K562 (cell line): ENCODE results near the gene FAM78A. TPM values are rescaled to one million over a fixed set of nuclear protein-coding genes. Genes with fewer than 3 reads are reported as not detected.

Source experiments
- CHCHD3 ChIP-seq: fragments of 250-450 bp; sonication (Bioruptor Pico); IDR thresholded peaks from 2 replicates; pipeline ENCODE4 v2.1.2; 2022; ENCODE audit warnings: mild to moderate bottlenecking
- COPS2 ChIP-seq: fragments of 450-650 bp; conservative IDR thresholded peaks from 2 replicates; pipeline ENCODE4 v1.6.1; 2016; ENCODE audit warnings: mild to moderate bottlenecking, moderate library complexity
- NR4A1 ChIP-seq, 2 experiments: fragments of 250-450 bp in 1 of 2; fragments of 450-650 bp in 1 of 2; sonication (Bioruptor Pico) in 1 of 2; IDR thresholded peaks; 2 replicates each; pipeline versions ENCODE4 v1.4.0 to v1.6.1; 2016 to 2020; ENCODE audit warnings: mild to moderate bottlenecking in 2 of 2, missing compliant biosample characterization in 1 of 2, missing genetic modification characterization in 1 of 2, moderate library complexity in 1 of 2
- POLR2AphosphoS5 ChIP-seq: IDR thresholded peaks from 2 replicates; pipeline ENCODE4 v1.6.1; 2011; ENCODE audit warnings: mild to moderate bottlenecking, low read depth, low read length, moderate library complexity; ENCODE audit not compliant: control insufficient read depth, insufficient read depth
- SP1 ChIP-seq: sonication (generic); formaldehyde crosslinking; IDR thresholded peaks from 2 replicates; pipeline ENCODE4 v1.8.1; 2022; ENCODE audit warnings: mild to moderate bottlenecking, missing genetic modification reagents
- ZKSCAN3 ChIP-seq: fragments of 250-450 bp; sonication (Bioruptor Pico); IDR thresholded peaks from 2 replicates; pipeline ENCODE4 v1.4.0; 2020
- ZNF589 ChIP-seq: fragments of 200-800 bp; sonication (Bioruptor generic); IDR thresholded peaks from 2 replicates; pipeline ENCODE4 v1.6.1; 2016; ENCODE audit warnings: low read depth, missing genetic modification characterization, missing compliant biosample characterization
- polyA plus RNA-seq, 8 experiments: library from polyadenylated mRNA; depleted of rRNA in 4 of 8; stranded (reverse) in 5 of 8; unstranded in 3 of 8; fragments of >200 nt; fragmentation: Nextera tagmentation in 2 of 8; fragmentation: Illumina TruSeq in 1 of 8; extraction: Ambion mirVana in 2 of 8; extraction: Trizol in 1 of 8; gene quantifications; 2 replicates each; pipeline versions ENCODE4 v1.2.1 to v1.2.3, GENCODE V29; 2011 to 2014; ENCODE audit warnings: inconsistent platforms in 1 of 8, missing spikeins in 1 of 8
- total RNA-seq, 7 experiments: library from RNA; depleted of rRNA in 6 of 7; stranded (reverse); fragments of >200 nt in 6 of 7; fragmentation: Illumina TruSeq in 2 of 7; extraction: Trizol in 2 of 7; gene quantifications; 2 replicates each; pipeline versions ENCODE4 v1.2.1 to v1.2.3, GENCODE V29; 2011 to 2021; ENCODE audit warnings: low replicate concordance in 1 of 7
- TF ChIP-seq, protein P1 (sequence below): sonication (generic); formaldehyde crosslinking; IDR thresholded peaks from 2 replicates; pipeline ENCODE4 v1.4.0; 2020; ENCODE audit warnings: mild to moderate bottlenecking, missing genetic modification reagents
- TF ChIP-seq, protein P2 (sequence below): sonication (generic); formaldehyde crosslinking; IDR thresholded peaks from 2 replicates; pipeline ENCODE4 v1.8.0; 2022; ENCODE audit warnings: mild to moderate bottlenecking, low read depth, missing genetic modification reagents
- TF ChIP-seq, protein P3 (sequence below): fragments of 450-650 bp; formaldehyde crosslinking; IDR thresholded peaks from 2 replicates; pipeline ENCODE4 v1.4.0; 2022; ENCODE audit warnings: missing genetic modification characterization
- TF ChIP-seq, protein P4 (sequence below), 2 experiments: fragments of 450-650 bp; IDR thresholded peaks; 2 replicates each; pipeline ENCODE4 v1.6.1; 2018; ENCODE audit warnings: mild to moderate bottlenecking in 2 of 2, low read depth in 1 of 2; ENCODE audit not compliant: partially characterized antibody in 2 of 2

FAM78A gene
- total and polyA plus RNA-seq, 9 of the 15 experiments (the other 6 are each of a cell fraction or from before 2014, with no cell fraction given), result 0.56 to 103 (median 55.2) TPM

DNA sequence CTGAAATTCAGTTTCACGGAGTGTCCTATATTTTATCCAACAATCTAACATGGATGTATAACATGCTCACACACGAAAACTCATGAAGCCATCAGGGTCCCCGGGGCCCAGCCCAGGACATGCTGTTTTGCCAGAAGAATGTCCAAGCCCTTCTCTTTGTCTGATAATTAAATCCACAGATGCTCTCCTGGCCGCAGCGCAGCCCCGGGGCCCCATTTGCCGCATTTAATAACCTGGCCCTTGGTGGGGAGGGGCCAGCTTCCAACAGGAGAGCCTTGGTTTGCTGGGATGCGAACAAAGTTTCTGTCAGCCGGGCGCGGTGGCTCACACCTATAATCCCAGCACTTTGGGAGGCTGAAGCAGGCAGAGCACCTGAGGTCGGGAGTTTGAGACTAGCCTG, 43.2 kb upstream of the FAM78A start (continued):
- TF ChIP-seq, protein P1, sequence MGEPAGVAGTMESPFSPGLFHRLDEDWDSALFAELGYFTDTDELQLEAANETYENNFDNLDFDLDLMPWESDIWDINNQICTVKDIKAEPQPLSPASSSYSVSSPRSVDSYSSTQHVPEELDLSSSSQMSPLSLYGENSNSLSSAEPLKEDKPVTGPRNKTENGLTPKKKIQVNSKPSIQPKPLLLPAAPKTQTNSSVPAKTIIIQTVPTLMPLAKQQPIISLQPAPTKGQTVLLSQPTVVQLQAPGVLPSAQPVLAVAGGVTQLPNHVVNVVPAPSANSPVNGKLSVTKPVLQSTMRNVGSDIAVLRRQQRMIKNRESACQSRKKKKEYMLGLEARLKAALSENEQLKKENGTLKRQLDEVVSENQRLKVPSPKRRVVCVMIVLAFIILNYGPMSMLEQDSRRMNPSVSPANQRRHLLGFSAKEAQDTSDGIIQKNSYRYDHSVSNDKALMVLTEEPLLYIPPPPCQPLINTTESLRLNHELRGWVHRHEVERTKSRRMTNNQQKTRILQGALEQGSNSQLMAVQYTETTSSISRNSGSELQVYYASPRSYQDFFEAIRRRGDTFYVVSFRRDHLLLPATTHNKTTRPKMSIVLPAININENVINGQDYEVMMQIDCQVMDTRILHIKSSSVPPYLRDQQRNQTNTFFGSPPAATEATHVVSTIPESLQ (CRISPR knock-in tag), result no peak
- TF ChIP-seq, protein P2, sequence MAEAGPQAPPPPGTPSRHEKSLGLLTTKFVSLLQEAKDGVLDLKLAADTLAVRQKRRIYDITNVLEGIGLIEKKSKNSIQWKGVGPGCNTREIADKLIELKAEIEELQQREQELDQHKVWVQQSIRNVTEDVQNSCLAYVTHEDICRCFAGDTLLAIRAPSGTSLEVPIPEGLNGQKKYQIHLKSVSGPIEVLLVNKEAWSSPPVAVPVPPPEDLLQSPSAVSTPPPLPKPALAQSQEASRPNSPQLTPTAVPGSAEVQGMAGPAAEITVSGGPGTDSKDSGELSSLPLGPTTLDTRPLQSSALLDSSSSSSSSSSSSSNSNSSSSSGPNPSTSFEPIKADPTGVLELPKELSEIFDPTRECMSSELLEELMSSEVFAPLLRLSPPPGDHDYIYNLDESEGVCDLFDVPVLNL (CRISPR knock-in tag), result no peak
- no peak for TF ChIP-seq SP1 (CRISPR knock-in tag)
- TF ChIP-seq NR4A1 (CRISPR knock-in tag; IDR thresholded peaks at IDR 0.05), result no peak
- no peak for TF ChIP-seq NR4A1 (tag; IDR thresholded peaks at IDR 0.05)
- TF ChIP-seq COPS2, result no peak
- TF ChIP-seq, protein P3, sequence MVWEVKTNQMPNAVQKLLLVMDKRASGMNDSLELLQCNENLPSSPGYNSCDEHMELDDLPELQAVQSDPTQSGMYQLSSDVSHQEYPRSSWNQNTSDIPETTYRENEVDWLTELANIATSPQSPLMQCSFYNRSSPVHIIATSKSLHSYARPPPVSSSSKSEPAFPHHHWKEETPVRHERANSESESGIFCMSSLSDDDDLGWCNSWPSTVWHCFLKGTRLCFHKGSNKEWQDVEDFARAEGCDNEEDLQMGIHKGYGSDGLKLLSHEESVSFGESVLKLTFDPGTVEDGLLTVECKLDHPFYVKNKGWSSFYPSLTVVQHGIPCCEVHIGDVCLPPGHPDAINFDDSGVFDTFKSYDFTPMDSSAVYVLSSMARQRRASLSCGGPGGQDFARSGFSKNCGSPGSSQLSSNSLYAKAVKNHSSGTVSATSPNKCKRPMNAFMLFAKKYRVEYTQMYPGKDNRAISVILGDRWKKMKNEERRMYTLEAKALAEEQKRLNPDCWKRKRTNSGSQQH, result no peak
- TF ChIP-seq ZNF589 (CRISPR knock-in tag), result no peak
- TF ChIP-seq CHCHD3 (CRISPR knock-in tag), result no peak
- TF ChIP-seq, protein P4, sequence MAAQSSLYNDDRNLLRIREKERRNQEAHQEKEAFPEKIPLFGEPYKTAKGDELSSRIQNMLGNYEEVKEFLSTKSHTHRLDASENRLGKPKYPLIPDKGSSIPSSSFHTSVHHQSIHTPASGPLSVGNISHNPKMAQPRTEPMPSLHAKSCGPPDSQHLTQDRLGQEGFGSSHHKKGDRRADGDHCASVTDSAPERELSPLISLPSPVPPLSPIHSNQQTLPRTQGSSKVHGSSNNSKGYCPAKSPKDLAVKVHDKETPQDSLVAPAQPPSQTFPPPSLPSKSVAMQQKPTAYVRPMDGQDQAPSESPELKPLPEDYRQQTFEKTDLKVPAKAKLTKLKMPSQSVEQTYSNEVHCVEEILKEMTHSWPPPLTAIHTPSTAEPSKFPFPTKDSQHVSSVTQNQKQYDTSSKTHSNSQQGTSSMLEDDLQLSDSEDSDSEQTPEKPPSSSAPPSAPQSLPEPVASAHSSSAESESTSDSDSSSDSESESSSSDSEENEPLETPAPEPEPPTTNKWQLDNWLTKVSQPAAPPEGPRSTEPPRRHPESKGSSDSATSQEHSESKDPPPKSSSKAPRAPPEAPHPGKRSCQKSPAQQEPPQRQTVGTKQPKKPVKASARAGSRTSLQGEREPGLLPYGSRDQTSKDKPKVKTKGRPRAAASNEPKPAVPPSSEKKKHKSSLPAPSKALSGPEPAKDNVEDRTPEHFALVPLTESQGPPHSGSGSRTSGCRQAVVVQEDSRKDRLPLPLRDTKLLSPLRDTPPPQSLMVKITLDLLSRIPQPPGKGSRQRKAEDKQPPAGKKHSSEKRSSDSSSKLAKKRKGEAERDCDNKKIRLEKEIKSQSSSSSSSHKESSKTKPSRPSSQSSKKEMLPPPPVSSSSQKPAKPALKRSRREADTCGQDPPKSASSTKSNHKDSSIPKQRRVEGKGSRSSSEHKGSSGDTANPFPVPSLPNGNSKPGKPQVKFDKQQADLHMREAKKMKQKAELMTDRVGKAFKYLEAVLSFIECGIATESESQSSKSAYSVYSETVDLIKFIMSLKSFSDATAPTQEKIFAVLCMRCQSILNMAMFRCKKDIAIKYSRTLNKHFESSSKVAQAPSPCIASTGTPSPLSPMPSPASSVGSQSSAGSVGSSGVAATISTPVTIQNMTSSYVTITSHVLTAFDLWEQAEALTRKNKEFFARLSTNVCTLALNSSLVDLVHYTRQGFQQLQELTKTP (IDR thresholded peaks at IDR 0.05; ENCODE audit: low read depth in 1 of 2, partially characterized antibody in 2 of 2), result no peak
- no peak for TF ChIP-seq ZKSCAN3 (CRISPR knock-in tag)
- no peak for TF ChIP-seq POLR2AphosphoS5
- TF ChIP-seq, all 486 proteins: peak for 0
